Measurements from ENCODE around the gene CELF2. TPM values are rescaled to one million over a fixed set of nuclear protein-coding genes. Genes with fewer than 3 reads are reported as not detected.

Gene CELF2
- total RNA-seq, 1 experiment from 2014 or later: not detected

GRCh38 chr10:11261687-11262493 is 244.2 kb downstream of the CELF2 start:
- Histone ChIP-seq H3K4me1 (ENCODE audit: insufficient read depth, low read length, poor library complexity, severe bottlenecking) (no peaks in the 10 kb centered on the region), H3K9me3 (ENCODE audit: low read depth, low read length, poor library complexity, severe bottlenecking) (no peaks in the 10 kb centered on the region), H3K4me3 (ENCODE audit: low read depth, low read length, poor library complexity, severe bottlenecking) (no peak overlapping the region), H3K36me3 (ENCODE audit: insufficient read depth, low read length, poor library complexity, severe bottlenecking) (no peaks in the 10 kb centered on the region), H3K27ac (ENCODE audit: low read depth, low read length, poor library complexity, severe bottlenecking) (no peak overlapping the region), H3K27me3 (replicated peaks; ENCODE audit: insufficient read depth, low read depth, low read length, poor library complexity) (peaks cover 84% of the 10 kb centered on the region)
- BruUV-seq (replicated peaks): no TSS peak
- ChIA-PET CTCF (no interaction called here), POLR2A (ENCODE audit: low non-redundant PET) (no interaction called here)
- no peak for DNase-seq (ENCODE audit: low spot score)
- intact Hi-C loops (cut with micrococcal nuclease; ENCODE audit: unreplicated experiment): no loop called here
- TF ChIP-seq EZH2 (IDR thresholded peaks at IDR 0.05; ENCODE audit: borderline replicate concordance, low read depth, low read length, poor library complexity, severe bottlenecking) (no peak), CTCF (conservative IDR thresholded peaks at IDR 0.05; ENCODE audit: low read depth, low read length) (no peak)

DNA sequence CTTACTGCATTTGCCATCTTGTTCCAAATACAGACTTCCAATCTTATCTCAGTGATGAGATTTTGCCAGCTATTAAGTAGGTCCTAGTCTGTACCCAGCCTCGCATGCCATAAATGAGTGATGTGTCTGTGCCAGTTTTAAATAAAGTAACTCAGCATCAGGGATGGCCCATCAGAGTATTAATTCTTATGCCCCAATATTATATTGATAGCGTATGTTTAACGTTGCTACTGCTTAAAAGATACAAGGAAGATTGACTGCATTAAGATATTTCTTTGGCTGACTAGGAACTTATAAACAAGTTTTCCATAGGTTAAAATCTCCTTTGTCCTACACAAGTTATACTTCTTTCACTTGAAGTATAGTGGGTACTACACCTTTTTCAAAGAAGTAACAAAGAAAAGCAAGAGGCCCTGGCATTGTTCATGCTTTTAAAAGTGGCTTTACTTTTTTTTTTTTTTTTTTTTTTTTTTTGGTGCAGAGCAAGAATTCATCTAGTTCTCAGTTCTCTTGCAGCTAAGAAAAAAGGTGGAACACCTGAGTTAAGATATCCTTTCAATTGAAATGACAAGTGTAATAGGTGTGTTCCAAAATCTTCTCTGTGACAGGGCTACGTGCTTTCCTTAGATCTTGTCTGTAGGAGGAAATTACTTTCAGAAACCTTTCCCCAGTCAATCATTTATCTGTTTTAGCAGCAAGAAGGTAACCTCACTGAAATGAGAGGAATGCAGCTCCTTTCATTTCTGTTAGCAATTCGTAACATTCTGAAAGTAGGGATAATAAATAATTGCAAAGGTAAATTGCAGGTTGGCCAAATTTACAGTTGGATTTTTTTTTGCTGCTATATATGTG is 245.0 kb downstream of the CELF2 start:
- intact Hi-C loops (cut with micrococcal nuclease; ENCODE audit: unreplicated experiment): no loop called here
- H3K27me3 ChIP-seq (replicated peaks; ENCODE audit: insufficient read depth, low read depth, low read length, poor library complexity): peaks cover 87% of the 10 kb centered on the region
- no peak for TF ChIP-seq EZH2 (IDR thresholded peaks at IDR 0.05; ENCODE audit: borderline replicate concordance, low read depth, low read length, poor library complexity, severe bottlenecking)
- TF ChIP-seq CTCF (conservative IDR thresholded peaks at IDR 0.05; ENCODE audit: low read depth, low read length): no peak
- H3K27ac ChIP-seq (ENCODE audit: low read depth, low read length, poor library complexity, severe bottlenecking): no peak overlapping the region
- no peaks in the 10 kb centered on the region for H3K4me1 ChIP-seq (ENCODE audit: insufficient read depth, low read length, poor library complexity, severe bottlenecking)
- POLR2A ChIA-PET (ENCODE audit: low non-redundant PET): no interaction called here
- no peaks in the 10 kb centered on the region for H3K9me3 ChIP-seq (ENCODE audit: low read depth, low read length, poor library complexity, severe bottlenecking)
- BruUV-seq (replicated peaks): no TSS peak
- no peaks in the 10 kb centered on the region for H3K36me3 ChIP-seq (ENCODE audit: insufficient read depth, low read length, poor library complexity, severe bottlenecking)
- H3K4me3 ChIP-seq (ENCODE audit: low read depth, low read length, poor library complexity, severe bottlenecking): no peak overlapping the region
- CTCF ChIA-PET: no interaction called here
- DNase-seq (ENCODE audit: low spot score): no peak

DNA sequence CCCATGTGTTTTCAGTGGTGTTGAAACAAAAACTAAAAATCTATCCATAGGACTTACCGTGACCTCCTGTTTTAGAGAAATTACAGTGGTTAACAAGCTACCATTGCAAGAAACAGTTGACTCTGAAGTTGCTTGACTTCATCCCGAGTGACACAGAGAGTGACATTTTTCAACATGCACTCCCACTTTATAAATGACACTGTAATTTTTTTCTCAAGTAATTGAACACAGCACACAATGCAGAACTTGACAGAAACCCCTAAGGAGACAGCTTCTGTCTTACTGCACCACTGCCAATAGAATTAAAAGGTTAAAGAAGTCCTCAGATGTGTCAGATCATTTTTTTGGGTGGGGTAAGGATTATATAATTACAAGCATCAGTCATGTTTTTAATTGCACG is 246.1 kb downstream of the CELF2 start:
- no peak for DNase-seq (ENCODE audit: low spot score)
- no TSS peak for BruUV-seq (replicated peaks)
- H3K27me3 ChIP-seq (replicated peaks; ENCODE audit: insufficient read depth, low read depth, low read length, poor library complexity): peaks cover 90% of the 10 kb centered on the region
- no peaks in the 10 kb centered on the region for H3K9me3 ChIP-seq (ENCODE audit: low read depth, low read length, poor library complexity, severe bottlenecking)
- no peak overlapping the region for H3K27ac ChIP-seq (ENCODE audit: low read depth, low read length, poor library complexity, severe bottlenecking)
- H3K36me3 ChIP-seq (ENCODE audit: insufficient read depth, low read length, poor library complexity, severe bottlenecking): no peaks in the 10 kb centered on the region
- TF ChIP-seq EZH2 (IDR thresholded peaks at IDR 0.05; ENCODE audit: borderline replicate concordance, low read depth, low read length, poor library complexity, severe bottlenecking): no peak
- TF ChIP-seq CTCF (conservative IDR thresholded peaks at IDR 0.05; ENCODE audit: low read depth, low read length): no peak
- no peaks in the 10 kb centered on the region for H3K4me1 ChIP-seq (ENCODE audit: insufficient read depth, low read length, poor library complexity, severe bottlenecking)
- CTCF ChIA-PET: no interaction called here
- POLR2A ChIA-PET (ENCODE audit: low non-redundant PET): no interaction called here
- intact Hi-C loops (cut with micrococcal nuclease; ENCODE audit: unreplicated experiment): no loop called here
- H3K4me3 ChIP-seq (ENCODE audit: low read depth, low read length, poor library complexity, severe bottlenecking): no peak overlapping the region
